HG03064 (cell line): ENCODE results near the gene MTUS2.

Source experiments
- ATAC-seq: cut with Tn5 transposase; IDR thresholded peaks from one replicate; pipeline ENCODE4 v1.9.1; 2021; ENCODE audit warnings: low read depth; ENCODE audit not compliant: unreplicated experiment

Gene MTUS2

DNA sequence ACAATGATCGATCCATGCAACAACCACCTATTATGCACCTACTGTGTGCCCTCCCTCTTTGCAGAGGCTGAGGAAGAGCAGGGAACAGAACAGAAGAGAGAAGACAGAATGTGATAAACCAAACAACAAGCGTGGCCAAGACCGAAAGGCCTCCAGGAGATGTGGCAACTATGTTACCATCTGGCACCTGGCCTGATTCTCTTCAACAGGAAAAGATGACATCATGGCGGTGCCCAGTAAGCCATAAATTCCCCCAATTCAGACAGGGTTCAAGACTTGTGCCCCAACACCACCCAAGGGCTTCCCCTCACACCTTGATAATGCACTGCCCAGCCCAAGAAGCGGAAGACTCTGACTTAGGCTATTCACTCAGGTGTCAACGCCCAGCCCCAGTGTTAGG lies 731.1 kb downstream of the MTUS2 start:
- no peak for ATAC-seq
